SK-N-SH (cell line): ENCODE results near the gene KPNA5.

Experiments
- GABPA ChIP-seq: IDR thresholded peaks from 2 replicates; pipeline ENCODE4 v1.4.0; 2012; ENCODE audit warnings: low read depth, mild to moderate bottlenecking
- REST ChIP-seq: IDR thresholded peaks from 2 replicates; pipeline ENCODE4 v1.6.1; 2012; ENCODE audit warnings: mild to moderate bottlenecking, low read depth, low read length, moderate library complexity
- RFX5 ChIP-seq: IDR thresholded peaks from 2 replicates; pipeline ENCODE4 v1.6.1; 2012; ENCODE audit warnings: mild to moderate bottlenecking, improper control_type of control experiment, low read length
- TF ChIP-seq, protein P1 (sequence below): fragments of 200-600 bp; sonication (generic); IDR thresholded peaks from 2 replicates; pipeline ENCODE4 v1.6.1; 2017; ENCODE audit warnings: antibody characterized with exemption, mild to moderate bottlenecking, moderate library complexity

DNA sequence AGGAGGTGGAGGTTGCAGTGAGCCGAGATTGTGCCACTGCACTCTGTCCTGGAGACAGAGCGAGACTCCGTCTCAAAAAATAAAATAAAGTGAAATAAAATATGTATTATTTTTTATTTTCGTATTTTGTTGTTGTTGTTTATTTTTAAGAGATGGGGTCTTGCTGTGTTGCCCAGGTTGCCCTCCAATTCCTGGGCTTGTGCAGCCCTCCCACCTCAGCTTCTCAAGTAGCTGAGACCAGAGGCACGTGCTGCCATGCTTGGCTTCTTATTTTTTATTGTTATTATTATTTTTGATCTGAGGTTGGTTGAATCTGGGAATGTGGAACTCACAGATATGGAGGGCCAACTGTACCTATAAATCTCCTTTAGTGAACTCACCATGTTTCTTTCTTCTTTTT, 10.1 kb downstream of the KPNA5 start:
- TF ChIP-seq RFX5, result no peak
- no peak for TF ChIP-seq REST
- no peak for TF ChIP-seq GABPA
- TF ChIP-seq, protein P1, sequence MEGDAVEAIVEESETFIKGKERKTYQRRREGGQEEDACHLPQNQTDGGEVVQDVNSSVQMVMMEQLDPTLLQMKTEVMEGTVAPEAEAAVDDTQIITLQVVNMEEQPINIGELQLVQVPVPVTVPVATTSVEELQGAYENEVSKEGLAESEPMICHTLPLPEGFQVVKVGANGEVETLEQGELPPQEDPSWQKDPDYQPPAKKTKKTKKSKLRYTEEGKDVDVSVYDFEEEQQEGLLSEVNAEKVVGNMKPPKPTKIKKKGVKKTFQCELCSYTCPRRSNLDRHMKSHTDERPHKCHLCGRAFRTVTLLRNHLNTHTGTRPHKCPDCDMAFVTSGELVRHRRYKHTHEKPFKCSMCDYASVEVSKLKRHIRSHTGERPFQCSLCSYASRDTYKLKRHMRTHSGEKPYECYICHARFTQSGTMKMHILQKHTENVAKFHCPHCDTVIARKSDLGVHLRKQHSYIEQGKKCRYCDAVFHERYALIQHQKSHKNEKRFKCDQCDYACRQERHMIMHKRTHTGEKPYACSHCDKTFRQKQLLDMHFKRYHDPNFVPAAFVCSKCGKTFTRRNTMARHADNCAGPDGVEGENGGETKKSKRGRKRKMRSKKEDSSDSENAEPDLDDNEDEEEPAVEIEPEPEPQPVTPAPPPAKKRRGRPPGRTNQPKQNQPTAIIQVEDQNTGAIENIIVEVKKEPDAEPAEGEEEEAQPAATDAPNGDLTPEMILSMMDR, result no peak
